Dendritic cell treated with granulocyte-macrophage colony-stimulating factor and Interleukin-4, amounts not matched to agents 40 ng/mL and 50 ng/mL, for 4 days (primary cell): ENCODE results near the gene TMEM252.

Experiments
- H3K27ac Mint-ChIP-seq: one replicate; pipeline ENCODE4 v1.8.0; 2022; ENCODE audit warnings: mild to moderate bottlenecking, mixed read lengths
- H3K27me3 Mint-ChIP-seq: one replicate; pipeline ENCODE4 v1.8.0; 2022; ENCODE audit warnings: mild to moderate bottlenecking, mixed read lengths
- H3K36me3 Mint-ChIP-seq: one replicate; pipeline ENCODE4 v1.8.0; 2022; ENCODE audit warnings: low read depth, mixed read lengths
- H3K4me1 Mint-ChIP-seq: one replicate; pipeline ENCODE4 v1.8.0; 2022; ENCODE audit warnings: low read depth, mixed read lengths
- H3K4me3 Mint-ChIP-seq: one replicate; pipeline ENCODE4 v1.8.0; 2022; ENCODE audit warnings: mild to moderate bottlenecking, moderate library complexity, mixed read lengths
- H3K9me3 Mint-ChIP-seq: one replicate; pipeline ENCODE4 v1.8.0; 2022; ENCODE audit warnings: mixed read lengths
- intact Hi-C: fragments of 100-400 bp; cut with micrococcal nuclease; formaldehyde crosslinking; loops from one replicate; pipeline ENCODE4 v1.15.0; 2022

TMEM252 gene

GRCh38 chr9:68540712-68541535 lies at the start of gene TMEM252:
Gene TMEM252, minus strand, starts transcription at chr9:68540883. Its CDS starts 69 bp downstream, at chr9:68540814.
- intact Hi-C loops: no loop called here
- Mint-ChIP-seq H3K27ac (peak within 1 kb of the TSS; percentile 60), H3K4me3 (no peak within 1 kb of the TSS), H3K27me3 (no peaks in the 10 kb centered on the region), H3K36me3 (no peaks in the 10 kb centered on the region), H3K4me1 (peaks cover 31% of the 10 kb centered on the region), H3K9me3 (no peaks in the 10 kb centered on the region)

- no peak overlapping the region for H3K27ac Mint-ChIP-seq
- H3K27me3 Mint-ChIP-seq: peaks cover 3% of the 10 kb centered on the region
- H3K4me3 Mint-ChIP-seq: no peak overlapping the region
- intact Hi-C loops: loop anchor here (10.0 kb wide), 1 partner anchor 120 kb away; the partner anchor contains the start of gene PIP5K1B
- peaks cover 15% of the 10 kb centered on the region for H3K4me1 Mint-ChIP-seq
- H3K9me3 Mint-ChIP-seq: no peaks in the 10 kb centered on the region
- H3K36me3 Mint-ChIP-seq: no peaks in the 10 kb centered on the region
These were observed 44.5 kb upstream of the TMEM252 start for GRCh38 chr9:68585034-68585761.

GRCh38 chr9:68584189-68585033 lies 43.7 kb upstream of the TMEM252 start:
- Mint-ChIP-seq H3K4me3 (no peak overlapping the region), H3K27ac (no peak overlapping the region), H3K9me3 (no peaks in the 10 kb centered on the region), H3K27me3 (peaks cover 3% of the 10 kb centered on the region), H3K36me3 (no peaks in the 10 kb centered on the region), H3K4me1 (peaks cover 15% of the 10 kb centered on the region)
- intact Hi-C loops: loop anchor here (1.0 to 10.0 kb wide), 3 partner anchors 120 to 443 kb away; partner anchors contain the start of gene PIP5K1B

GRCh38 chr9:68581696-68582095 lies 41.0 kb upstream of the TMEM252 start:
- Mint-ChIP-seq H3K9me3 (no peaks in the 10 kb centered on the region), H3K27me3 (peaks cover 3% of the 10 kb centered on the region), H3K27ac (no peak overlapping the region), H3K4me3 (no peak overlapping the region), H3K36me3 (no peaks in the 10 kb centered on the region), H3K4me1 (peaks cover 28% of the 10 kb centered on the region)
- intact Hi-C loops: loop anchor here (10.0 kb wide), 1 partner anchor 123 kb away; the partner anchor contains the start of gene PIP5K1B

- peaks cover 23% of the 10 kb centered on the region for H3K4me1 Mint-ChIP-seq
- no peaks in the 10 kb centered on the region for H3K27me3 Mint-ChIP-seq
- H3K36me3 Mint-ChIP-seq: no peaks in the 10 kb centered on the region
- peak overlapping the region; percentile 8 for H3K27ac Mint-ChIP-seq
- H3K9me3 Mint-ChIP-seq: peaks cover under 1% of the 10 kb centered on the region
- H3K4me3 Mint-ChIP-seq: no peak overlapping the region
- intact Hi-C loops: no loop called here
These were observed 37.3 kb upstream of the TMEM252 start for GRCh38 chr9:68577774-68578591.

GRCh38 chr9:68575817-68576216 lies 35.1 kb upstream of the TMEM252 start:
- Mint-ChIP-seq H3K27me3 (peaks cover 2% of the 10 kb centered on the region), H3K4me1 (peaks cover 14% of the 10 kb centered on the region), H3K36me3 (peaks cover 6% of the 10 kb centered on the region), H3K4me3 (no peak overlapping the region), H3K27ac (no peak overlapping the region), H3K9me3 (peaks cover 16% of the 10 kb centered on the region)
- intact Hi-C loops: no loop called here

- Mint-ChIP-seq H3K9me3 (peaks cover 16% of the 10 kb centered on the region), H3K27ac (no peak overlapping the region), H3K36me3 (peaks cover 6% of the 10 kb centered on the region), H3K4me1 (peaks cover 14% of the 10 kb centered on the region), H3K4me3 (no peak overlapping the region), H3K27me3 (peaks cover 2% of the 10 kb centered on the region)
- intact Hi-C loops: no loop called here
These were observed 33.5 kb upstream of the TMEM252 start for GRCh38 chr9:68574150-68574549.

- Mint-ChIP-seq H3K36me3 (peaks cover 6% of the 10 kb centered on the region), H3K27me3 (peaks cover 2% of the 10 kb centered on the region), H3K4me3 (no peak overlapping the region), H3K4me1 (peaks cover 29% of the 10 kb centered on the region), H3K27ac (no peak overlapping the region), H3K9me3 (peaks cover 11% of the 10 kb centered on the region)
- intact Hi-C loops: loop anchor here (10.0 kb wide), 2 partner anchors 143 to 223 kb away; no protein-coding TSS in a partner anchor
These were observed 26.9 kb upstream of the TMEM252 start for GRCh38 chr9:68567565-68567964.

- Mint-ChIP-seq H3K9me3 (no peaks in the 10 kb centered on the region), H3K4me1 (peaks cover 66% of the 10 kb centered on the region), H3K27me3 (no peaks in the 10 kb centered on the region), H3K27ac (peak overlapping the region; percentile 15), H3K36me3 (no peaks in the 10 kb centered on the region), H3K4me3 (no peak overlapping the region)
- intact Hi-C loops: loop anchor here (10.0 kb wide), 2 partner anchors 138 to 218 kb away; no protein-coding TSS in a partner anchor
These were observed 21.8 kb upstream of the TMEM252 start for GRCh38 chr9:68562461-68562860.

- H3K27me3 Mint-ChIP-seq: no peaks in the 10 kb centered on the region
- H3K9me3 Mint-ChIP-seq: no peaks in the 10 kb centered on the region
- H3K36me3 Mint-ChIP-seq: no peaks in the 10 kb centered on the region
- peak overlapping the region; percentile 73 for H3K27ac Mint-ChIP-seq
- intact Hi-C loops: loop anchor here (10.0 kb wide), 2 partner anchors 135 to 215 kb away; no protein-coding TSS in a partner anchor
- peak overlapping the region; percentile 35 for H3K4me3 Mint-ChIP-seq
- peaks cover 81% of the 10 kb centered on the region for H3K4me1 Mint-ChIP-seq
These were observed 19.6 kb upstream of the TMEM252 start for GRCh38 chr9:68560071-68560844.

- Mint-ChIP-seq H3K9me3 (no peaks in the 10 kb centered on the region), H3K27me3 (no peaks in the 10 kb centered on the region), H3K36me3 (no peaks in the 10 kb centered on the region), H3K4me1 (peaks cover 64% of the 10 kb centered on the region), H3K27ac (no peak overlapping the region), H3K4me3 (no peak overlapping the region)
- intact Hi-C loops: no loop called here
These were observed 17.9 kb upstream of the TMEM252 start for GRCh38 chr9:68558545-68558944.

GRCh38 chr9:68555437-68556150 lies 14.9 kb upstream of the TMEM252 start:
- H3K4me3 Mint-ChIP-seq: no peak overlapping the region
- peaks cover 74% of the 10 kb centered on the region for H3K4me1 Mint-ChIP-seq
- H3K9me3 Mint-ChIP-seq: no peaks in the 10 kb centered on the region
- H3K27ac Mint-ChIP-seq: no peak overlapping the region
- H3K27me3 Mint-ChIP-seq: no peaks in the 10 kb centered on the region
- no peaks in the 10 kb centered on the region for H3K36me3 Mint-ChIP-seq
- intact Hi-C loops: no loop called here
